NOMO-1 (cell line): ENCODE measurements around the gene STUB1.

ENCODE experiments used
- DNase-seq, 2 experiments: peaks; one replicate each; lab custom pipeline; 2025; ENCODE audit not compliant: unreplicated experiment in 2 of 2; lab: John Stamatoyannopoulos, UW

Gene STUB1

GRCh38 chr16:662597-662996 is 17.6 kb upstream of the STUB1 start:
- DNase-seq = no peak

GRCh38 chr16:666572-666971 is 13.6 kb upstream of the STUB1 start:
- DNase-seq = no peak

- DNase-seq = no peak
Observed at GRCh38 chr16:667113-667779, 13.0 kb upstream of the STUB1 start.

GRCh38 chr16:667780-668518 is 12.3 kb upstream of the STUB1 start, which contains the start of gene RHOT2:
TSS of gene RHOT2 (plus strand) at chr16:668132. CDS start at chr16:668200, 68 bp downstream.
- DNase-seq = peak; percentile 87 to 94

- no peak for DNase-seq
Observed at GRCh38 chr16:668519-669171, 11.6 kb upstream of the STUB1 start.

GRCh38 chr16:669666-670065 is 10.5 kb upstream of the STUB1 start:
- DNase-seq = no peak

- DNase-seq = no peak
Observed at GRCh38 chr16:670485-671352, 9.5 kb upstream of the STUB1 start.

GRCh38 chr16:671353-672131 is 8.7 kb upstream of the STUB1 start:
- DNase-seq = no peak

- DNase-seq = no peak
Observed at GRCh38 chr16:672371-672770, 7.8 kb upstream of the STUB1 start.

- DNase-seq = no peak
Observed at GRCh38 chr16:672851-673250, 7.4 kb upstream of the STUB1 start.

GRCh38 chr16:673399-673991 is 6.7 kb upstream of the STUB1 start:
- DNase-seq = no peak

- DNase-seq = no peak
Observed at GRCh38 chr16:674214-674881, 5.9 kb upstream of the STUB1 start.

GRCh38 chr16:674968-675883 is 5.0 kb upstream of the STUB1 start, which contains the start of gene RHBDL1:
TSS of gene RHBDL1 (plus strand) at chr16:675671. CDS start at chr16:675791, 120 bp downstream.
- peak; percentile 19 to 27 for DNase-seq

- DNase-seq = no peak
Observed at GRCh38 chr16:675884-676564, 4.2 kb upstream of the STUB1 start.

GRCh38 chr16:676565-676902 is 3.7 kb upstream of the STUB1 start:
- no peak for DNase-seq

- no peak for DNase-seq
Observed at GRCh38 chr16:676913-677312, 3.3 kb upstream of the STUB1 start.

GRCh38 chr16:677316-678190 is 2.7 kb upstream of the STUB1 start:
- DNase-seq = no peak
